ENCODE measurements around the gene DSCAM. TPM values are rescaled to one million over a fixed set of nuclear protein-coding genes. Genes with fewer than 3 reads are reported as not detected.

DSCAM gene
- total RNA-seq, 4 donors from 2014 or later, result under 0.01 to 0.44 TPM; not detected in 2

DNA sequence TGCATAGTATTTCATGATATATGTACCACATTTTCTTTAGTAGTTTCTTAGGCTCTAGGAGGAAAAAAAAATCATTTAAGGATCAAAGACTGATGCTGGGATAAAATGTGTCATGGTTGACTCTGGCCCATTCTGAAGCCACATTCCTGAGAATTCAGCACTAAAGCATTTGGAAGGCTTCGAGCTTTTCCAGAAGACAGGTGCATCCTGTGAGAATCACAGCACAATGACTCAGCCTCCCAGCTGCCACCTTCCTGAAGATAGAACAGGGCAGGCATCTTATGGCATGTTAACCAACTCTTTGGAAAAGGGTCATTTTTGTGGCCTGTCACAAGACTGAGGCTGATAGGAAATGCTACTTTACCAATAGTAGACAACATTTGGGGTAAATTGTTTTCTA, 619.9 kb downstream of the DSCAM start:
- Histone ChIP-seq H3K27me3 (no peaks in the 10 kb centered on the region), H3K36me3 (no peaks in the 10 kb centered on the region), H3K9me3 (no peaks in the 10 kb centered on the region), H3K27ac (no peak overlapping the region), H3K4me1 (no peaks in the 10 kb centered on the region), H3K4me3 (no peak overlapping the region)
- 83 to 86% methylated on average over 1 of the region's 1 CpG for WGBS, 2 donors
- no peak for DNase-seq (ENCODE audit: low spot score in 2 of 2)
- TF ChIP-seq EP300 (IDR thresholded peaks at IDR 0.05) (no peak), POLR2A (IDR thresholded peaks at IDR 0.05) (no peak)
- TF ChIP-seq, protein P1, sequence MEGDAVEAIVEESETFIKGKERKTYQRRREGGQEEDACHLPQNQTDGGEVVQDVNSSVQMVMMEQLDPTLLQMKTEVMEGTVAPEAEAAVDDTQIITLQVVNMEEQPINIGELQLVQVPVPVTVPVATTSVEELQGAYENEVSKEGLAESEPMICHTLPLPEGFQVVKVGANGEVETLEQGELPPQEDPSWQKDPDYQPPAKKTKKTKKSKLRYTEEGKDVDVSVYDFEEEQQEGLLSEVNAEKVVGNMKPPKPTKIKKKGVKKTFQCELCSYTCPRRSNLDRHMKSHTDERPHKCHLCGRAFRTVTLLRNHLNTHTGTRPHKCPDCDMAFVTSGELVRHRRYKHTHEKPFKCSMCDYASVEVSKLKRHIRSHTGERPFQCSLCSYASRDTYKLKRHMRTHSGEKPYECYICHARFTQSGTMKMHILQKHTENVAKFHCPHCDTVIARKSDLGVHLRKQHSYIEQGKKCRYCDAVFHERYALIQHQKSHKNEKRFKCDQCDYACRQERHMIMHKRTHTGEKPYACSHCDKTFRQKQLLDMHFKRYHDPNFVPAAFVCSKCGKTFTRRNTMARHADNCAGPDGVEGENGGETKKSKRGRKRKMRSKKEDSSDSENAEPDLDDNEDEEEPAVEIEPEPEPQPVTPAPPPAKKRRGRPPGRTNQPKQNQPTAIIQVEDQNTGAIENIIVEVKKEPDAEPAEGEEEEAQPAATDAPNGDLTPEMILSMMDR (IDR thresholded peaks at IDR 0.05), result no peak

DNA sequence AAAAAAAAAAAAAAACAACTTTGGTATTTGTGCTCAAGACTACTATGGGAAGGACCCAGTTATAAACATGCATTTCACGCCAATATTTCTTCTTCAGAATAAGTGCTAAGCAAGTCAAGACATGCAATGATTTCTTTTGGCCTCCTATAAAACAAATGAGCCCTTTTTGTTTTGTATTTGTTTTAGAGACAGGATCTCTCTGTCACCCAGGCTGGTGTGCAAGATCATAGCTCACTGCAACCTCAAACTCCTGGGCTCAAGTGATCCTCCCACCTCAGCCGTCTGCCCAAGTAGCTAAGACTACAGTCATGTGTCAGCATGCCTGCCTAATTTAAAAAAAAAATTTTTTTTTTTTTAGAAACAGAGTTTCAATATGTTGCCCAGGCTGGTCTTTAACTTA, 631.0 kb downstream of the DSCAM start:
- Histone ChIP-seq H3K4me1 (no peaks in the 10 kb centered on the region), H3K36me3 (no peaks in the 10 kb centered on the region), H3K27me3 (no peaks in the 10 kb centered on the region), H3K4me3 (no peak overlapping the region), H3K9me3 (no peaks in the 10 kb centered on the region), H3K27ac (no peak overlapping the region)
- no peak for DNase-seq (ENCODE audit: low spot score in 2 of 2)
- WGBS, 2 donors, result 74 to 80% methylated on average over 2 of the region's 2 CpGs
- TF ChIP-seq EP300 (IDR thresholded peaks at IDR 0.05) (no peak), POLR2A (IDR thresholded peaks at IDR 0.05) (no peak)
- TF ChIP-seq, protein P1 (IDR thresholded peaks at IDR 0.05), result no peak

DNA sequence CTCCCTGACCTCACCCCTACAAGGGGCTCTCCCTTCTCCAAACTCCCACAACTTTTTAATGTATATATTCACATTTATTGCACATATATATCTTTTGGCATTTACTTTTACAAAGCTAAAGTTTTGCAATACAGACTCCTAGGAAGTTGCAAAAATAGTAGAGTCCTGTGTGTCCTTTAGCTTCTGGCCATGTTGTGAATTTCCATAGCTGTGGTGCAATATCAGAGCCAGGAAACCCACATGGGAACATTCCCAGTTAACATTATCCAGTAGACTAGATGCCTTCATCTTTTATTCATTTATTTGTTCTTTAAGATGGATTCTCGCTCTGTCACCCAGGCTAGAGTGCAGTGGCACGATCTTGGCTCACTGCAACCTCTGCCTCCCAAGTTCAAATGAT, 636.7 kb downstream of the DSCAM start:
- H3K4me1 ChIP-seq, result no peaks in the 10 kb centered on the region

DNA sequence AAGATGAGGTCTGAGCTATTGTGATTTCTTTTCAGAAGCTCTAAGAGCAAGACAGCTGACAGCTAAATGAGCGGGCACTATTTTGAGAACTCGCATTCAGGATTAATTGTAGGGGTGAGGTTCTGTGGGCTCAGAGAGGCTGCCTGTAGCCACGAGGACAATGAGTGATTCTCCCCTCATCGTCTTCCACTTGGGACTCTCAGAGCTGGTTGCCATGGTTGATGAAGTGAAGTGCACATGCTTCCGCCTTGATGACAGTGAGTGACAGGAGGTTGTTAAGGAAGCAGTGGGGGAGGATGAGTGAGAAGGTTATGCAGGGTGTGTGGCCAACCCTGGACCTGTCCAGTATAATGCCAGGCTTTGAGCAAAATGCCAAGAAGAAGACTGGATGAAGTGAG, 638.0 kb downstream of the DSCAM start:
- Histone ChIP-seq H3K36me3 (no peaks in the 10 kb centered on the region), H3K9me3 (no peaks in the 10 kb centered on the region), H3K27me3 (no peaks in the 10 kb centered on the region), H3K4me3 (no peak overlapping the region), H3K4me1 (no peaks in the 10 kb centered on the region), H3K27ac (no peak overlapping the region)
- no peak for TF ChIP-seq POLR2A (IDR thresholded peaks at IDR 0.05)
- TF ChIP-seq EP300 (IDR thresholded peaks at IDR 0.05), result no peak
- TF ChIP-seq, protein P1 (IDR thresholded peaks at IDR 0.05), result no peak
- DNase-seq (ENCODE audit: low spot score in 2 of 2), result no peak
- 65 to 73% methylated on average over 5 of the region's 5 CpGs for WGBS, 2 donors

More for the DNA sequence above, 636.7 kb downstream of the DSCAM start:
- no peaks in the 10 kb centered on the region for H3K27me3 ChIP-seq
- H3K27ac ChIP-seq, result no peak overlapping the region
- no peak for DNase-seq (ENCODE audit: low spot score in 2 of 2)
- H3K9me3 ChIP-seq, result no peaks in the 10 kb centered on the region
- H3K4me3 ChIP-seq, result no peak overlapping the region
- WGBS, 2 donors, result 94 to 98% methylated on average over 2 of the region's 2 CpGs
- no peaks in the 10 kb centered on the region for H3K36me3 ChIP-seq
- no peak for TF ChIP-seq POLR2A (IDR thresholded peaks at IDR 0.05)

DNA sequence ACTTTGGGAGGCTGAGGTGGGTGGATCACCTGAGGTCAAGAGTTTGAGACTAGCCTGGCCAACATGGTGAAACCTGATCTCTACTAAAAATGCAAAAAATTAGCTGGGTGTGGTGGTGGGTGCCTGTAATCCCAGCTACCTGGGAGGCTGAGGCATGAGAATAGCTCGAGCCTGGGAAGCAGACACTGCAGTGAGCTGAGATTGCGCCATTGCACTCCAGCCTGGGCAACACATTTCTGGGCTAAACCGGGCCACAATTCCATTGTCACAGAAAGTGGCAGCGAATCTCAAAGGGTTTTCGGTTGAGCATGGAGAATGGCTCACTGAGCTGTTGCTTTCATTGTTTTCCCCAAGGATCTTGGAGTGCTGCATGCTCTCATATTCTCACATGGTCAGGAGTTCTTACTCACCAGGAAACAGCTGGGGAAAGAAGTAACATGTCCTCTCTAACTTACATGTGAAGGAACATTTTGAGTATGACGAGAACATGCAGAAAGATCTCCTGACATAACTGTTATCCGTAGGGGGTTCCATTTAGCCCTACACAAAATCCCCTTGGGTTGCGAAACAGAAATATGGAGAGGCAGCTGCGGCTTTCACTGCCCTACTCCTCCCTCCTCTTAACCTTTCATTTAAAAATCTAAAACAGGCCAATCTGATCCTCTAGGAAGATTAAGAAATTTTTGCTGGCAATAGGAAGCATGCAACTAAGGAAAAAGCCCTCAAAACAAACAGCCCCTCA, 638.6 kb downstream of the DSCAM start:
- Histone ChIP-seq H3K36me3 (no peaks in the 10 kb centered on the region), H3K27ac (no peak overlapping the region), H3K9me3 (no peaks in the 10 kb centered on the region), H3K4me1 (no peaks in the 10 kb centered on the region), H3K27me3 (no peaks in the 10 kb centered on the region), H3K4me3 (no peak overlapping the region)
- DNase-seq (ENCODE audit: low spot score in 2 of 2), result no peak
- TF ChIP-seq EP300 (IDR thresholded peaks at IDR 0.05) (no peak), POLR2A (IDR thresholded peaks at IDR 0.05) (no peak)
- TF ChIP-seq, protein P1 (IDR thresholded peaks at IDR 0.05), result no peak
- 72 to 83% methylated on average over 9 of the region's 9 CpGs for WGBS, 2 donors
